UCSD-AML1 (cell line): ENCODE data around the gene RANGRF.
"Not testable (repeated sequence)": the region's sequence is repeated elsewhere in the genome, so short reads cannot be mapped to it uniquely, and the experiment has no call there.

Source experiments
- DNase-seq: peaks from one replicate; lab custom pipeline; 2025; ENCODE audit not compliant: unreplicated experiment; lab: John Stamatoyannopoulos, UW

The RANGRF gene

GRCh38 chr17:8288336-8289102 lies at the start of gene RANGRF:
RANGRF (plus strand) TSS chr17:8288670; CDS start chr17:8288789, 119 bp downstream.
- DNase-seq: peak; percentile 87

- no peak for DNase-seq
Measured at GRCh38 chr17:8243827-8244226, 44.6 kb upstream of the RANGRF start.

- no peak for DNase-seq
Measured at GRCh38 chr17:8244768-8245167, 43.7 kb upstream of the RANGRF start.

GRCh38 chr17:8248751-8249607 lies 39.5 kb upstream of the RANGRF start, which contains the start of gene PFAS:
PFAS (plus strand) TSS chr17:8249289; CDS start chr17:8253938, 4,649 bp downstream.
- peak; percentile 95 for DNase-seq

- DNase-seq: no peak
Measured at GRCh38 chr17:8249621-8250500, 38.6 kb upstream of the RANGRF start.

- not testable (repeated sequence) for DNase-seq
Measured at GRCh38 chr17:8251411-8251810, 37.1 kb upstream of the RANGRF start.

- DNase-seq: no peak
Measured at GRCh38 chr17:8253801-8254200, 34.7 kb upstream of the RANGRF start.

- no peak for DNase-seq
Measured at GRCh38 chr17:8254881-8255280, 33.6 kb upstream of the RANGRF start.

GRCh38 chr17:8255499-8255898 lies 33.0 kb upstream of the RANGRF start:
- no peak for DNase-seq

GRCh38 chr17:8256291-8256690 lies 32.2 kb upstream of the RANGRF start:
- DNase-seq: no peak

- DNase-seq: no peak
Measured at GRCh38 chr17:8256691-8257090, 31.8 kb upstream of the RANGRF start.

- DNase-seq: no peak
Measured at GRCh38 chr17:8257801-8258200, 30.7 kb upstream of the RANGRF start.

GRCh38 chr17:8264320-8264719 lies 24.1 kb upstream of the RANGRF start:
- DNase-seq: no peak

GRCh38 chr17:8264836-8265542 lies 23.5 kb upstream of the RANGRF start:
- no peak for DNase-seq

GRCh38 chr17:8266648-8267479 lies 21.6 kb upstream of the RANGRF start:
- no peak for DNase-seq

- no peak for DNase-seq
Measured at GRCh38 chr17:8267480-8268147, 20.9 kb upstream of the RANGRF start.

GRCh38 chr17:8268550-8269298 lies 19.7 kb upstream of the RANGRF start:
- no peak for DNase-seq

- DNase-seq: no peak
Measured at GRCh38 chr17:8272421-8272820, 16.0 kb upstream of the RANGRF start.
